ENCODE results near the gene SUGP2. TPM values are rescaled to one million over a fixed set of nuclear protein-coding genes. Genes with fewer than 3 reads are reported as not detected.

SUGP2 gene
- total RNA-seq, 1 donor, result 41.5 TPM

DNA sequence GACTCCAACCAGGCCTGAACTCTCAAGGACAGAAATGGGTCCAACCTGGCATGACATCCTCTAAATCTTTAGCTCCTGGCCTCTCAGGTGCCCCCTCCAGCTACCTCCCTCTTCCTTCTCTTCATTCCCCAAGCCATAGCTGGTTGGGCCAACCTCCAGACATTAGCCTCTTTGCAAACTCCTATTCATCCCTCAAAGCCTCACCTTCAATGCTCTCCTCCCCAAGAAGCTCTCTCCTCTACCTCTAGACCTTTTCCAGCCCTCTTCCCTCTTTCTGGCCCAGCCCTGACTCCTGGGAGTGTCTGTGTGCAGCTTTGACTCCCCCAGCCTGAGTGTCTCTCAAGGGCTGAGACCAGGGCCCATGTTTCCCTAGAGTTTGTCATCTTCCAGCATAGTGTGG lies 87.0 kb downstream of the SUGP2 start:
- Histone ChIP-seq H3K4me1 (ENCODE audit: insufficient read depth, low read length) (peaks cover 11% of the 10 kb centered on the region), H3K9me3 (ENCODE audit: low read depth, low read length) (no peaks in the 10 kb centered on the region), H3K27me3 (ENCODE audit: insufficient read depth, low read length) (no peaks in the 10 kb centered on the region), H3K4me3 (ENCODE audit: low read length) (no peak overlapping the region)

DNA sequence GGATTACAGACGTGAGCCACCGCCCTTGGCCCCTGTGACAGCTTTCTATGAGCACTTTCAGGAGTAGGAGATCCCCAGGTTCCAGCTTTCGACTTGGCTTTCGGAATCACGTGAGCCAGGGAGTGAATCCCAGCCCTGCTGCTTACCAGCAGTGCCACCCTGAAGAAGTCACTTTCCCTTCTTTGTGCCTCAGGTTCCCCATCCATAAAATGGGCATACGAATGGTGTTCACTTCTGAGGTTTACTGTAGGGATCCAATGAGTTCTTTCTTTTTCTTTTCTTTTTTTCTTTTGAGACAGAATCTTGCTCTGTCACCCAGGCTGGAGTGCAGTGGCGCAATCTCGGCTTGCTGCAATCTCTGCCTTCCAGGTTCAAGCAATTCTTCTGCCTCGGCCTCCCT lies 88.0 kb downstream of the SUGP2 start:
- no peaks in the 10 kb centered on the region for H3K27me3 ChIP-seq (ENCODE audit: insufficient read depth, low read length)

DNA sequence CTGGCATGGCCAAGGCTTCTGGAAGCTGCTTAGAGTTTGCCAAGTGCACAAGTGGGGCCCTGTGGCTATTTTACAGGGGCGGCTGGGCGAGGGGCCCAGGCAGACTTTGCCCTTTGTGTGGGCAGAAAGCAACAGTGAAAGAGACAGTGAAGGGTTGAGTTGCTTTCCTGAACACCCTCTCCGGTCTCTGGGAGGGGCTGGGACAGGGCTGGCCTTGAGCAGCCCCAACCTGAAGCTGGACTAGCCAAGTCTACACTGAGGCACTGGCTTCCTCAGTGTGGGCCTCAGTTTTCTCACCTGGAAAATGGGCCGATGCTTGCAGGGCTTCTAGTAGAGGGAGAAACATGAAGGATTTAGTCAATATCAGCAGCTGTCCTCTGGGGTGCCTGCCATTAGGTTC lies 89.9 kb downstream of the SUGP2 start:
- Histone ChIP-seq H3K4me3 (ENCODE audit: low read length) (no peak overlapping the region), H3K9me3 (ENCODE audit: low read depth, low read length) (no peaks in the 10 kb centered on the region), H3K27me3 (ENCODE audit: insufficient read depth, low read length) (no peaks in the 10 kb centered on the region), H3K4me1 (ENCODE audit: insufficient read depth, low read length) (peaks cover 24% of the 10 kb centered on the region)

More for the DNA sequence above, 88.0 kb downstream of the SUGP2 start:
- no peak overlapping the region for H3K4me3 ChIP-seq (ENCODE audit: low read length)
- H3K4me1 ChIP-seq (ENCODE audit: insufficient read depth, low read length), result peaks cover 17% of the 10 kb centered on the region
- H3K9me3 ChIP-seq (ENCODE audit: low read depth, low read length), result no peaks in the 10 kb centered on the region

DNA sequence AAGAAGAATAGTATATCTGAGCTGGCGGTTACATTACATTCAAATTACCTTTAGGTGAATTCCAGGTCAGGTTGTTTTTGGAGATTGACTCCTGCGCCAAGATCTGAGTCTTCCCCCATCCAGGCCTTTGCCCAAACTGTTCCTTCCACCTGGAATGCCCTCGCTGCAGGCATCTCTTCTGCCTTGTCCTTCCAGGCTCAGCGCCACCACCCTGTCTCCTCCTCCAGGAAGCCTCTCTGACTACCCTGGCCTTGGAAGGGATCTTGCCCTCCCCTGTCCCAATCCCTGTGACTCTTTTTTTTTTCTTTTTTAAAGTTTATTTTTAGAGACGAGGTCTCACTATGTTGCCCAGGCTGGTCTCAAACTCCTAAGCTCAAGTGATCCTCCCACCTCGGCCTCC lies 90.6 kb downstream of the SUGP2 start:
- no peaks in the 10 kb centered on the region for H3K9me3 ChIP-seq (ENCODE audit: low read depth, low read length)
- H3K4me1 ChIP-seq (ENCODE audit: insufficient read depth, low read length), result peaks cover 24% of the 10 kb centered on the region
- H3K27me3 ChIP-seq (ENCODE audit: insufficient read depth, low read length), result no peaks in the 10 kb centered on the region
- H3K4me3 ChIP-seq (ENCODE audit: low read length), result no peak overlapping the region

DNA sequence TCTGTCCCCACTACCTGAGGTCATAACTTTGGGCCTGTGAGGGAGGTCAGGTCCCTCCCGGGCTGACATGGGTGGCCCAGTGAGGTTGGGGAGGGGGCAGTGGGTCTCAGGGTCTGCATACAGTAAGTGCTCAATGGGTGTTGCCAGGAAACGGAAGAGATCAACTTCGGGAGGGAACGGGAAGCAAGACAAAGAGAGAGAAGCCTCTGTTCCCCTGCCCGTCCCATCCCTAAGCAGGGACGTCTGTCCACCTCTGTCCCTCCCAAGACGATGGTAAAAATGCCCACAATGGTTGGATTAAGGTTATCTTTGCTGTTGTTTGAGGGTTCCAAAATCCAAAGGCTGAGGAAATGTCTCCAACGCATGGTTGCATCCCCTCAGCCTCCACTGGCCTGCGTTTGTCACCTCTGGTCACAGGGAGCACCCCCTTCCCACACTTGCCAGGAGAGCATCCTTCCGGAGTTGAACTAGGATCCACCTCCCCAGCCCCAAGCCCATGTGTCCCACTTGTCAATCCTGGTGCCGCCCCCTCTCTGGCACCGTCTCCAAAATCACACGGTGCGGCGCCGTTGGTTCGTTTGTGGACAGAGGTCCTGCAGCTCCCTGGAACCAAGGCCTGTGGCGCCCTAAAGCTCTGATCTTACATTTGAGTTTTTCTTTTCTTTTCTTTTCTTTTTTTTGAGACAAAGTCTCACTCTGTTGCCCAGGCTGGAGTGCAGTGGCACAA lies 91.5 kb downstream of the SUGP2 start:
- peaks cover 24% of the 10 kb centered on the region for H3K4me1 ChIP-seq (ENCODE audit: insufficient read depth, low read length)
- H3K9me3 ChIP-seq (ENCODE audit: low read depth, low read length), result no peaks in the 10 kb centered on the region
- no peak overlapping the region for H3K4me3 ChIP-seq (ENCODE audit: low read length)
- H3K27me3 ChIP-seq (ENCODE audit: insufficient read depth, low read length), result no peaks in the 10 kb centered on the region

Other genes with a start within 250 kb of the SUGP2 start
- gene COMP, start 242.2 kb downstream of the SUGP2 start, total RNA-seq, result not detected
- 66.1 TPM for gene UPF1, start 201.6 kb downstream of the SUGP2 start, total RNA-seq
- not detected for gene CERS1, start 137.4 kb downstream of the SUGP2 start, total RNA-seq
- 136 TPM for gene COPE, start 114.1 kb downstream of the SUGP2 start, total RNA-seq
- 27.5 TPM for gene DDX49, start 113.8 kb downstream of the SUGP2 start, total RNA-seq
- gene HOMER3, start 92.3 kb downstream of the SUGP2 start, total RNA-seq, result 18.9 TPM
- gene ARMC6, start 86 bp upstream of the SUGP2 start, total RNA-seq, result 5.9 TPM
- gene SLC25A42, start 30.5 kb upstream of the SUGP2 start, total RNA-seq, result 6.4 TPM
- gene TMEM161A, start 105.0 kb upstream of the SUGP2 start, total RNA-seq, result 5.5 TPM
- 0.10 TPM for gene MEF2B, start 136.7 kb upstream of the SUGP2 start, total RNA-seq
- 4.6 TPM for gene BORCS8, start 158.6 kb upstream of the SUGP2 start, total RNA-seq
- 30.4 TPM for gene RFXANK, start 158.7 kb upstream of the SUGP2 start, total RNA-seq
- 8.0 TPM for gene NR2C2AP, start 169.9 kb upstream of the SUGP2 start, total RNA-seq
- gene NCAN, start 178.4 kb upstream of the SUGP2 start, total RNA-seq, result not detected
- gene TM6SF2, start 239.8 kb upstream of the SUGP2 start, total RNA-seq, result not detected

Measured in mononuclear cell (primary cell).